H9 (cell line): ENCODE measurements around the gene UBASH3A. TPM values are rescaled to one million over a fixed set of nuclear protein-coding genes. Genes with fewer than 3 reads are reported as not detected.

Experiments
- DNase-seq: peaks from one replicate; pipeline ENCODE4 v3.0.0-alpha.2; 2017
- H2AFZ ChIP-seq: one replicate; pipeline ENCODE4 v1.6.1; 2013; ENCODE audit warnings: mild to moderate bottlenecking, low read length, control low read depth, moderate library complexity
- H2AK5ac ChIP-seq: 2 replicates; pipeline ENCODE4 v1.6.1; 2013; ENCODE audit warnings: low read length, control low read depth, mixed read lengths; ENCODE audit not compliant: insufficient read length
- H2BK120ac ChIP-seq: one replicate; pipeline ENCODE4 v1.6.1; 2013; ENCODE audit warnings: low read depth, mild to moderate bottlenecking, low read length, control low read depth, inconsistent platforms; ENCODE audit not compliant: poor library complexity, severe bottlenecking
- H2BK12ac ChIP-seq: 2 replicates; pipeline ENCODE4 v1.6.1; 2013; ENCODE audit warnings: low read length, control low read depth, mixed read lengths, low read depth; ENCODE audit not compliant: insufficient read length
- H2BK15ac ChIP-seq: 2 replicates; pipeline ENCODE4 v1.6.1; 2013; ENCODE audit warnings: low read depth, low read length, control low read depth
- H2BK20ac ChIP-seq: one replicate; pipeline ENCODE4 v1.6.1; 2013; ENCODE audit warnings: low read depth, mild to moderate bottlenecking, low read length, control low read depth, inconsistent platforms; ENCODE audit not compliant: poor library complexity, severe bottlenecking
- H2BK5ac ChIP-seq: 2 replicates; pipeline ENCODE4 v1.6.1; 2013; ENCODE audit warnings: low read length, control low read depth, mixed read lengths; ENCODE audit not compliant: insufficient read length
- H3K14ac ChIP-seq: 2 replicates; pipeline ENCODE4 v1.6.1; 2013; ENCODE audit warnings: low read length, control low read depth; ENCODE audit not compliant: insufficient read depth
- H3K18ac ChIP-seq: 2 replicates; pipeline ENCODE4 v1.6.1; 2013; ENCODE audit warnings: low read depth, mild to moderate bottlenecking, mixed read lengths, low read length, control low read depth; ENCODE audit not compliant: insufficient read length
- H3K23ac ChIP-seq: 2 replicates; pipeline ENCODE4 v1.6.1; 2013; ENCODE audit warnings: low read length, control low read depth, mixed read lengths, low read depth; ENCODE audit not compliant: insufficient read length
- H3K23me2 ChIP-seq: 2 replicates; pipeline ENCODE4 v1.6.1; 2013; ENCODE audit warnings: low read depth, mild to moderate bottlenecking, mixed read lengths, low read length, control low read depth; ENCODE audit not compliant: insufficient read length, poor library complexity, severe bottlenecking
- H3K27ac ChIP-seq: 2 replicates; pipeline ENCODE4 v1.5.1; 2013; ENCODE audit warnings: low read length, control low read depth, mixed read lengths, low read depth; ENCODE audit not compliant: insufficient read length
- H3K27me3 ChIP-seq: 2 replicates; pipeline ENCODE4 v1.6.1; 2013; ENCODE audit warnings: low read length, control low read depth, inconsistent platforms; ENCODE audit not compliant: insufficient read depth
- H3K4ac ChIP-seq: 2 replicates; pipeline ENCODE4 v1.6.1; 2013; ENCODE audit warnings: low read depth, mild to moderate bottlenecking, control low read depth, inconsistent platforms, low read length, moderate library complexity
- H3K4me1 ChIP-seq: 2 replicates; pipeline ENCODE4 v1.6.1; 2013; ENCODE audit warnings: low read length, control low read depth, inconsistent platforms; ENCODE audit not compliant: insufficient read depth
- H3K4me2 ChIP-seq: 2 replicates; pipeline ENCODE4 v1.6.1; 2013; ENCODE audit warnings: low read length, control low read depth, mixed read lengths; ENCODE audit not compliant: insufficient read length, insufficient read depth
- H3K56ac ChIP-seq: 2 replicates; pipeline ENCODE4 v1.6.1; 2013; ENCODE audit warnings: low read depth, mild to moderate bottlenecking, mixed read lengths, low read length, control low read depth; ENCODE audit not compliant: insufficient read length
- H3K79me1 ChIP-seq: 2 replicates; pipeline ENCODE4 v1.6.1; 2013; ENCODE audit warnings: low read depth, mild to moderate bottlenecking, moderate library complexity, low read length, control low read depth, inconsistent platforms; ENCODE audit not compliant: insufficient read depth, poor library complexity, severe bottlenecking
- H3K79me2 ChIP-seq: 2 replicates; pipeline ENCODE4 v1.6.1; 2013; ENCODE audit warnings: low read length, control low read depth, inconsistent platforms; ENCODE audit not compliant: insufficient read depth
- H3K9ac ChIP-seq: 2 replicates; pipeline ENCODE4 v1.6.1; 2013; ENCODE audit warnings: low read length, control low read depth, mixed read lengths; ENCODE audit not compliant: insufficient read length; ENCODE audit errors: extremely low read depth
- H3K9me3 ChIP-seq: one replicate; pipeline ENCODE4 v1.6.1; 2013; ENCODE audit warnings: low read depth, low read length, inconsistent platforms; ENCODE audit not compliant: control insufficient read depth
- H3T11ph ChIP-seq: one replicate; pipeline ENCODE4 v1.6.1; 2013; ENCODE audit warnings: mild to moderate bottlenecking, low read length, control low read depth, inconsistent platforms
- H4K20me1 ChIP-seq: one replicate; pipeline ENCODE4 v1.6.1; 2013; ENCODE audit not compliant: control insufficient read depth, insufficient read length, insufficient read depth
- H4K5ac ChIP-seq: 2 replicates; pipeline ENCODE4 v1.6.1; 2013; ENCODE audit warnings: low read depth, mild to moderate bottlenecking, mixed read lengths, low read length, control low read depth; ENCODE audit not compliant: insufficient read length
- H4K8ac ChIP-seq: replicated peaks from 2 replicates; pipeline ENCODE4 v1.6.1; 2013; ENCODE audit warnings: low read length, control low read depth, mixed read lengths, low read depth; ENCODE audit not compliant: insufficient read length
- H4K91ac ChIP-seq: 2 replicates; pipeline ENCODE4 v1.6.1; 2013; ENCODE audit warnings: low read depth, mild to moderate bottlenecking, moderate library complexity, mixed read lengths, low read length, control low read depth; ENCODE audit not compliant: insufficient read length
- H3K27ac Mint-ChIP-seq, 3 experiments: 2 replicates in 2 of 3; 3 replicates in 1 of 3; pipeline ENCODE4 v1.8.0; 2020 to 2021; ENCODE audit warnings: mixed read lengths in 3 of 3, mild to moderate bottlenecking in 1 of 3, moderate library complexity in 1 of 3
- H3K27me3 Mint-ChIP-seq: 2 replicates; pipeline ENCODE4 v1.8.0; 2021; ENCODE audit warnings: low read depth, mild to moderate bottlenecking, moderate library complexity, mixed read lengths
- H3K36me3 Mint-ChIP-seq, 3 experiments: 2 replicates in 2 of 3; 3 replicates in 1 of 3; pipeline ENCODE4 v1.8.0; 2020 to 2021; ENCODE audit warnings: low read depth in 3 of 3, mixed read lengths in 3 of 3; ENCODE audit not compliant: insufficient read depth in 1 of 3
- H3K4me1 Mint-ChIP-seq, 2 experiments: 2 replicates each; pipeline ENCODE4 v1.8.0; 2020; ENCODE audit warnings: mixed read lengths in 2 of 2
- H3K4me3 Mint-ChIP-seq, 2 experiments: 2 replicates in 1 of 2; 3 replicates in 1 of 2; pipeline ENCODE4 v1.8.0; 2020 to 2021; ENCODE audit warnings: mild to moderate bottlenecking in 2 of 2, mixed read lengths in 2 of 2, moderate library complexity in 1 of 2
- H3K9me3 Mint-ChIP-seq, 2 experiments: 2 replicates in 1 of 2; 3 replicates in 1 of 2; pipeline ENCODE4 v1.8.0; 2020; ENCODE audit warnings: mild to moderate bottlenecking in 2 of 2, mixed read lengths in 2 of 2, moderate library complexity in 1 of 2
- CTCF ChIP-seq: fragments of 200-600 bp; sonication (generic); conservative IDR thresholded peaks from 3 replicates; pipeline ENCODE4 v1.8.0; 2021; ENCODE audit warnings: antibody characterized with exemption, mild to moderate bottlenecking
- WGBS: extraction: QIAGEN DNeasy Blood & Tissue Kit; methylation state at CpG from one replicate; pipeline ENCODE4 v1.1.7; 2013; ENCODE audit warnings: missing lambda C conversion rate, low lambda C conversion rate, mixed read lengths; ENCODE audit not compliant: insufficient read length; ENCODE audit errors: extremely low coverage; 5-methylcytosine and 5-hydroxymethylcytosine counted together
- total RNA-seq: library from RNA; stranded (reverse); gene quantifications from 2 replicates; pipeline ENCODE4 v1.2.1, GENCODE V29; 2021

The UBASH3A gene
- total RNA-seq, 1 experiment from 2014 or later: not detected

GRCh38 chr21:42495765-42496119 is 92.0 kb downstream of the UBASH3A start:
- no peak overlapping the region for H3K23ac ChIP-seq
- no peak overlapping the region for H3K56ac ChIP-seq
- H2BK15ac ChIP-seq: no peak overlapping the region
- no peak overlapping the region for H2BK120ac ChIP-seq
- no peak overlapping the region for H2AK5ac ChIP-seq
- H4K91ac ChIP-seq: no peak overlapping the region
- H3K9ac ChIP-seq: no peak overlapping the region
- H2BK5ac ChIP-seq: no peak overlapping the region
- TF ChIP-seq CTCF: 0 out of 3 replicates have a peak, but pooled peaks have one; percentile 7
- no peak overlapping the region for H3K18ac ChIP-seq
- no peak overlapping the region for H4K5ac ChIP-seq
- peak overlapping the region in 2 of 3 experiments; percentile 31 to 69; a peak in 3 of 7 replicates for H3K27ac Mint-ChIP-seq
- H3K9me3 ChIP-seq: no peaks in the 10 kb centered on the region
- no peak overlapping the region for H2AFZ ChIP-seq
- no peaks in the 10 kb centered on the region for H3K79me2 ChIP-seq
- H4K8ac ChIP-seq: no peak overlapping the region
- no peaks in the 10 kb centered on the region; the same call in 1 of the 2 replicates for H3K4me1 ChIP-seq
- peaks cover 21 to 29% of the 10 kb centered on the region in 2 experiments for H3K4me1 Mint-ChIP-seq
- H3K27me3 Mint-ChIP-seq: peaks cover 8% of the 10 kb centered on the region
- no peak overlapping the region for H2BK20ac ChIP-seq
- H3K4me2 ChIP-seq: peak overlapping the region; percentile 73
- no peaks in the 10 kb centered on the region for H3K36me3 Mint-ChIP-seq
- H2BK12ac ChIP-seq: no peak overlapping the region
- no CpG with 5 or more reads among the region's 18 CpGs for WGBS
- H3K23me2 ChIP-seq: peaks cover 12% of the 10 kb centered on the region
- H3K4ac ChIP-seq: no peak overlapping the region
- H3K14ac ChIP-seq: no peak overlapping the region
- no peak for DNase-seq
- no peaks in the 10 kb centered on the region for H3K27me3 ChIP-seq
- no peak overlapping the region for H3K27ac ChIP-seq
- peak overlapping the region; percentile 83 to 91 for H3K4me3 Mint-ChIP-seq
- H4K20me1 ChIP-seq: no peaks in the 10 kb centered on the region
- no peak overlapping the region for H3T11ph ChIP-seq
- no peaks in the 10 kb centered on the region for H3K9me3 Mint-ChIP-seq
- no peaks in the 10 kb centered on the region for H3K79me1 ChIP-seq
